ENCODE measurements around the gene COG4.

Gene COG4

DNA sequence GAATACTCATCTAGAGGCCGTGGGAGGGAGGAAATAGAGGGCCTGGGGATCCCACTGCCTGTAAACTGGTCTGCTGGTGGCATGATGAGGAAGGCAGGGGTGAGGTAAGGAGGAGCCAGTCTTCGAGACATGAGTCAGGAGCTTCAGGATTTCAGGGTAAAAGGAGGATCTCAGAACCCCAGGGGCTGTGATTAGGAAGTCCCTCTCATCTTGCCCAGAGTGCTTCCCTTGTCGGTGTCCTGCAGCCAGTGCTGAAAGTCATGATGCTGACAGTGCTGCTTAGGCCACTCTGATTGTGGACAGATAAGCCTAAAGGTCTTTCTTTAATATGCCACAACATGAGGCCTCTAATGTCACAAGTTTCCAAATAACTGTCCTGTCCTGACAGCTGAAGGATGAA, 29.6 kb downstream of the COG4 start:
- TF ChIP-seq, protein P1, sequence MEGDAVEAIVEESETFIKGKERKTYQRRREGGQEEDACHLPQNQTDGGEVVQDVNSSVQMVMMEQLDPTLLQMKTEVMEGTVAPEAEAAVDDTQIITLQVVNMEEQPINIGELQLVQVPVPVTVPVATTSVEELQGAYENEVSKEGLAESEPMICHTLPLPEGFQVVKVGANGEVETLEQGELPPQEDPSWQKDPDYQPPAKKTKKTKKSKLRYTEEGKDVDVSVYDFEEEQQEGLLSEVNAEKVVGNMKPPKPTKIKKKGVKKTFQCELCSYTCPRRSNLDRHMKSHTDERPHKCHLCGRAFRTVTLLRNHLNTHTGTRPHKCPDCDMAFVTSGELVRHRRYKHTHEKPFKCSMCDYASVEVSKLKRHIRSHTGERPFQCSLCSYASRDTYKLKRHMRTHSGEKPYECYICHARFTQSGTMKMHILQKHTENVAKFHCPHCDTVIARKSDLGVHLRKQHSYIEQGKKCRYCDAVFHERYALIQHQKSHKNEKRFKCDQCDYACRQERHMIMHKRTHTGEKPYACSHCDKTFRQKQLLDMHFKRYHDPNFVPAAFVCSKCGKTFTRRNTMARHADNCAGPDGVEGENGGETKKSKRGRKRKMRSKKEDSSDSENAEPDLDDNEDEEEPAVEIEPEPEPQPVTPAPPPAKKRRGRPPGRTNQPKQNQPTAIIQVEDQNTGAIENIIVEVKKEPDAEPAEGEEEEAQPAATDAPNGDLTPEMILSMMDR (IDR thresholded peaks at IDR 0.05; ENCODE audit: extremely low read depth, missing control alignments): no peak
- no peak for DNase-seq (ENCODE audit: low spot score)

DNA sequence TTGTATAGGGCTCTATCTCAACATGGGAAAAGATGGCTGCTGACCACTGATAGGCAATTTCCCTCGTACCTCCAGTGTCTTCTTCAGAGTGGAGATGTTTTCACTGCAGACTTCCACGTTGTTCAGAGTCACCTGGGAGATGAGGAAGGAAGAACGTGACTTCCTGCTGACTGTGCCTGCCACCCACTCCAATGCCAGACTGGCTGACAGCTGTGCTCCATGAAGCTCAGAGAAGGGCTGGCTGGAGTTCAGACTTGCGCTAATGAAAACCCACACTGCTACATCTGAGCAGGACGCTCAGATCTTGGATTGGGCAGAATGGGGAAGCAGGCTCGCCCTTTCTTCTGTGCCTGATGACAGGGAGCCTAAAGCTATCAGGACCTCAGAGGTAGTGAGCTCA, 33.1 kb downstream of the COG4 start:
- no peak for DNase-seq (ENCODE audit: low spot score)
- TF ChIP-seq, protein P1 (IDR thresholded peaks at IDR 0.05; ENCODE audit: extremely low read depth, missing control alignments): no peak

DNA sequence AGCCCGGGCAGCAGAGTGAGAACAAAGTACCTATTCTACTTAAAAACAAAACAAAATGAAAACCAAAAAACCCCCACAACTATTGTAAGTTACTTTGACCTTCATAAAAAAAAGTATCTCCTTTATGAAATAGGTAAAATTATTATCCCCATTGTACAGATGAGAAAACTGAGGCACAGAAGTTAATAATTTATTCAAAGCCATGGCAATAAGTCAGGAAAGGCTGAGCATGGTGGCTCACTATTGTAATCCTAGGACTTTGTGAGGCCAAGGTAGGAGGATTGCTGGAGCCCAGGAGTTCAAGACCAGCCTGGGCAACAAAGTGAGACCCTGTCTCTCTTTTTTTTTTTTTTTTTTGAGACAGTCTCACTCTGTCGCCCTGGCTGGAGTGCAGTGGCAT, 38.5 kb downstream of the COG4 start:
- TF ChIP-seq, protein P1 (IDR thresholded peaks at IDR 0.05; ENCODE audit: extremely low read depth, missing control alignments): no peak
- no peak for DNase-seq (ENCODE audit: low spot score)

DNA sequence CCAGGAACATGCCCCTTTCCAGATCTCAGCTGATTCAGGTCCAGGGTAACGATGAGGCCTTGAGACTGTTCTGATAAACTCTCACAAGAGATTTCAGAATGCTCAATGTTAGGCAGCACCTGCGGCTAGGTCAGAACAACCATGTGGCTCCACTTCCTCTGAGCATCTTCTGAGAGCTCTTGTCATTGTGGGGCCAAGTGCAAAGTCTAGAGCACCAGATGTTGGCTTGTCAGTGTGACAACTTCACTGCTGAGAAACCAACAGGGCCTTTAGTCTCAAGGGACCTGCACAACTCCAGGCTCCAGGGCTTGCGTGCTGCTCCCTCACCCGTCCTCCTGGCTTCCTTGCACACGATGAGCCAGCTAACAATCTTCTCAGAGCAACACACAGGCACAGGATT, 39.9 kb downstream of the COG4 start:
- DNase-seq (ENCODE audit: low spot score): no peak
- TF ChIP-seq, protein P1 (IDR thresholded peaks at IDR 0.05; ENCODE audit: extremely low read depth, missing control alignments): no peak

DNA sequence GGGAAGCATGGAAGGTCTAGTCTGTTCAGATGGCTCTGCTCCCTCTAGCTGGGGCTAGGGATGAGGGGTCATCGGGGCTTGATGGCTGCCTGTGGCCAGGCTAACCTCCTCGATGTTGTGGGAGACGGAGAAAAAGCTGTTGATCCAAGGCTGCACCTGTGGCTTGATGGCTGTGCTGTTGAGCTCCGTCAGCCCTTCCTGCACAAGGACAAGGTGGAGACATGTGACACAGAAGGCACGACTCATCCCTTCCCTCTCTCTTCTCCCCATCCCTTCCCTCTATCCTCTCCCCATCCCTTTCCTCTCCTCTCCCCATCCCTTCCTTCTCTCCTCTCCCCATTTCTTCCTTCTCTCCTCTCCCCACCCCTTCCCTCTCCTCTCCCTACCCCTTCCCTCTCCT, 40.7 kb downstream of the COG4 start:
- DNase-seq (ENCODE audit: low spot score): no peak
- TF ChIP-seq, protein P1 (IDR thresholded peaks at IDR 0.05; ENCODE audit: extremely low read depth, missing control alignments): no peak

DNA sequence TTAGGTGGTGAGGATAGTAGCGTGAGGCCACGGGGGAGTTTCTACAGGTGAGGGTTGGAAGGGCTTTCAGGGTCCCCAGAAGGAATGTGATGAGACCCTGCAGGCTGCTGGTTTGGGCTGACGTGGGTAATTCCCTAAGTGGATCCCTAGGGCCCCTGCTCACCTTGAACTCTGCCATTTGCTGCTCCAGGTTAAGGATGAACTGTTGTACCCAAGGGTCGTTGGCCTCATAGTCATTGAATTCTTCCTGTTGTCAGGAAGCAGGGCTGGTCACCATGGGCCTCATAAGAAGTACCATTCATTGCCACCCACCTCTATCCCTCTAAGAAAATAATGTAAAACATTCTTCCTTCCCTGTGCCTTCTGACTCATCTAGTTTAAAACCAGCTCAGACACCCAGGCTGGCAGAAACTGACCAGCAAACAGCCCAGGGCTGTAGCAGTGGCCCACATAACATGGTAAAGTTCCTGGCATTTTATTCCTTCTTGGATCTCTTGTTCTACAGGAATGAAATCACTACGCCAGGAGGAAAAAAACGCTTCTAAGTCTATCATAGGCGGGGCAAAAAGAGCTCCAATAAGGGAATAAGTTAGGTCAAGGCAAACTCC, 41.3 kb downstream of the COG4 start:
- no peak for DNase-seq (ENCODE audit: low spot score)
- TF ChIP-seq, protein P1 (IDR thresholded peaks at IDR 0.05; ENCODE audit: extremely low read depth, missing control alignments): no peak

DNA sequence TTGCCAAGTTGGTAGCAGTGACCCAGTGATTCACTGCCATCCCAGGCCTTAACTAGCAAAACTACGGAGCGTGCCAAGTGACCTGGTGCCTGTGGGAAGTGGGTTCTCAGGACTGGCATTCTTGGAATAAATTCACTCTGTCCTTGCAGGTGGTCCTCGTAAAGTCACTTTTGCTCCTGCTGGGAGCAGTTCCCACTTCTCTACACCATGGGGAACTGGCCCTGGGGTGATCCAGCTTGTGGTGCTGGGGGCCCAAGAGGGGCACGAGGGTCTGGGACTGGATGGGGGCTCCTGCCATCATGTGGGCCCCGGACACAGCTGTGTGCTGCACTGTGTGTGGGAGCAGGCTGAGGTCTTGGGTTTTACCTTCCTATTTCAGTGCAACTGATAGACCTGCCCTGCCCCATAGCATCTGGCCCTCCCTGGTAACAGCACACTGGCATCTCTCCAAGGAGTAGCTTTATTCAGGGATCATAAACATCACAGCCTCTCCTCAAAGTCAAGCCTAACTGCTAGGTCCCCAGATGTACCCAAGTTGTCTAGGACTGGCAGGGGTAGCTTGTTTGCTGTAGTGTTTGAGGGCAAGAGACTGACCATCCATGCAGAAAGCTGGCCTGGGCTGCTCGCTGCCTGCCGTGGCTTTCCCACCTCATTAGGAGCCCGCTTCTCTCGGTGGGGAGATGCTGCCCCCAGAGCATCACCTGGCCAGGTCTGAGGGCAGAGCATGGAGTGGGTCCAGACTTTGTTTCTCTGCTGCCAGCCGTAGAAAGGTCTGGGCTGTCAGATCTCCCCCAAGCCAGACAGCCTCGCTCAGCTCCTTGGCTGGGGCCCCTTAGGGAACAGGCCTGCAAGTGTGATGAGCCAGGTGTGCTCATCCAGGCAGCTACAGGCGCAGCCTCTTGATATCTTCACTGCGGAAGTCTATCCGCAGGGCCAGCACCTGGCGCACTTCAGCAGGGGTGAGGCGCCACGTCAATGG, 42.9 kb downstream of the COG4 start:
- TF ChIP-seq, protein P1 (IDR thresholded peaks at IDR 0.05; ENCODE audit: extremely low read depth, missing control alignments): no peak
- no peak for DNase-seq (ENCODE audit: low spot score)
